SU-DHL-6 (cell line): Measurements from ENCODE around the gene NKX6-1.

Experiments
- H2AFZ ChIP-seq: fragments of 200-600 bp; sonication (generic); 2 replicates; pipeline ENCODE4 v1.6.1; 2014; ENCODE audit warnings: low read depth, mild to moderate bottlenecking, moderate library complexity, mixed read lengths, antibody characterized with exemption, low read length; ENCODE audit not compliant: severe bottlenecking
- H3F3A ChIP-seq: fragments of 200-600 bp; shearing (Covaris generic); 2 replicates; pipeline ENCODE4 v1.6.0; 2016; ENCODE audit warnings: antibody characterized with exemption, mild to moderate bottlenecking; ENCODE audit not compliant: insufficient read depth
- H3K27ac ChIP-seq: fragments of 200-600 bp; sonication (generic); 2 replicates; pipeline ENCODE4 v1.5.1; 2016; ENCODE audit warnings: low read depth, mild to moderate bottlenecking, low read length, moderate library complexity, mixed read lengths
- H3K27me3 ChIP-seq: fragments of 200-600 bp; sonication (generic), shearing (Covaris generic); 2 replicates; pipeline ENCODE4 v1.6.0; 2014; ENCODE audit warnings: mild to moderate bottlenecking, low read length
- H3K36me3 ChIP-seq: fragments of 200-600 bp; sonication (generic); 2 replicates; pipeline ENCODE4 v1.6.1; 2014; ENCODE audit warnings: mild to moderate bottlenecking, low read length, mixed read lengths
- H3K4me2 ChIP-seq: fragments of 300-600, 200-600 bp; shearing (Covaris generic), sonication (generic); 2 replicates; pipeline ENCODE4 v1.6.0; 2014; ENCODE audit warnings: low read length, low read depth, mild to moderate bottlenecking; ENCODE audit not compliant: poor library complexity, severe bottlenecking
- H3K4me3 ChIP-seq: fragments of 200-600 bp; sonication (generic); 2 replicates; pipeline ENCODE4 v1.5.1; 2014; ENCODE audit warnings: antibody characterized with exemption, low read length, mild to moderate bottlenecking, mixed read lengths; ENCODE audit not compliant: insufficient read depth, poor library complexity, severe bottlenecking
- H3K79me2 ChIP-seq: fragments of 200-600 bp; sonication (generic); 2 replicates; pipeline ENCODE4 v1.6.1; 2014; ENCODE audit warnings: mild to moderate bottlenecking, low read length, moderate library complexity; ENCODE audit not compliant: insufficient read depth
- H3K9ac ChIP-seq: fragments of 200-600 bp; sonication (generic); 2 replicates; pipeline ENCODE4 v1.7.0; 2014; ENCODE audit warnings: mild to moderate bottlenecking, low read length
- H3K9me2 ChIP-seq: fragments of 200-600 bp; sonication (generic); replicated peaks from 2 replicates; pipeline ENCODE4 v1.6.1; 2014; ENCODE audit warnings: low read length; ENCODE audit not compliant: insufficient read depth
- H3K9me3 ChIP-seq: fragments of 200-600 bp; sonication (generic); 2 replicates; pipeline ENCODE4 v1.6.1; 2014; ENCODE audit warnings: low read length, mixed read lengths; ENCODE audit not compliant: insufficient read depth
- H4K20me1 ChIP-seq: fragments of 200-600 bp; sonication (generic); 2 replicates; pipeline ENCODE4 v1.6.1; 2014; ENCODE audit warnings: low read depth, mild to moderate bottlenecking, antibody characterized with exemption, low read length, moderate library complexity, mixed read lengths
- CTCF ChIP-seq: fragments of 200-600 bp; sonication (generic); IDR thresholded peaks from one replicate; pipeline ENCODE4 v1.5.1; 2017; ENCODE audit warnings: antibody characterized with exemption, mild to moderate bottlenecking, low read length, moderate library complexity; ENCODE audit not compliant: insufficient read depth, poor library complexity, severe bottlenecking
- EZH2phosphoT487 ChIP-seq: fragments of 200-600 bp; sonication (generic), shearing (Covaris generic); conservative IDR thresholded peaks from 2 replicates; pipeline ENCODE4 v1.6.1; 2018; ENCODE audit warnings: mild to moderate bottlenecking, antibody characterized with exemption, low read length, moderate library complexity, mixed read lengths

Gene NKX6-1

GRCh38 chr4:84494076-84494475 lies 5.0 kb downstream of the NKX6-1 start:
- Histone ChIP-seq H3K9ac (no peak overlapping the region), H3F3A (no peaks in the 10 kb centered on the region), H3K4me2 (no peak overlapping the region), H2AFZ (no peak overlapping the region), H4K20me1 (no peaks in the 10 kb centered on the region), H3K9me2 (no peaks in the 10 kb centered on the region), H3K4me3 (no peak overlapping the region), H3K79me2 (no peaks in the 10 kb centered on the region), H3K27ac (no peak overlapping the region), H3K36me3 (no peaks in the 10 kb centered on the region), H3K9me3 (no peaks in the 10 kb centered on the region), H3K27me3 (no peaks in the 10 kb centered on the region)
- TF ChIP-seq EZH2phosphoT487 (no peak), CTCF (no peak)

- Histone ChIP-seq H3K9ac (no peak overlapping the region), H3K4me2 (no peak overlapping the region)
Measured at GRCh38 chr4:84493092-84493850, 5.8 kb downstream of the NKX6-1 start.

GRCh38 chr4:84492737-84493091 lies 6.4 kb downstream of the NKX6-1 start:
- no peaks in the 10 kb centered on the region for H3K36me3 ChIP-seq
- H2AFZ ChIP-seq, result no peak overlapping the region
- no peaks in the 10 kb centered on the region for H3K9me2 ChIP-seq
- no peaks in the 10 kb centered on the region for H3K9me3 ChIP-seq
- H3K9ac ChIP-seq, result no peak overlapping the region
- H3K27ac ChIP-seq, result no peak overlapping the region
- no peaks in the 10 kb centered on the region for H4K20me1 ChIP-seq
- H3K27me3 ChIP-seq, result no peaks in the 10 kb centered on the region
- no peak overlapping the region for H3K4me2 ChIP-seq
- no peaks in the 10 kb centered on the region for H3F3A ChIP-seq
- H3K79me2 ChIP-seq, result no peaks in the 10 kb centered on the region
- H3K4me3 ChIP-seq, result no peak overlapping the region
- no peak for TF ChIP-seq EZH2phosphoT487
- TF ChIP-seq CTCF, result no peak

More at GRCh38 chr4:84493092-84493850, 5.8 kb downstream of the NKX6-1 start:
- H3K36me3 ChIP-seq, result no peaks in the 10 kb centered on the region
- H3K9me3 ChIP-seq, result no peaks in the 10 kb centered on the region
- no peaks in the 10 kb centered on the region for H3K79me2 ChIP-seq
- no peaks in the 10 kb centered on the region for H3F3A ChIP-seq
- no peaks in the 10 kb centered on the region for H4K20me1 ChIP-seq
- no peaks in the 10 kb centered on the region for H3K27me3 ChIP-seq
- H3K27ac ChIP-seq, result no peak overlapping the region
- H3K9me2 ChIP-seq, result no peaks in the 10 kb centered on the region
- H3K4me3 ChIP-seq, result no peak overlapping the region
- TF ChIP-seq EZH2phosphoT487, result no peak
- TF ChIP-seq CTCF, result no peak
- H2AFZ ChIP-seq, result no peak overlapping the region
